GM12892 (cell line): ENCODE measurements around the gene TCF20.

Experiments used
- DNase-seq: peaks from one replicate; pipeline ENCODE4 v3.0.0; 2011; ENCODE audit not compliant: insufficient read length
- FAIRE-seq: peaks from 2 replicates; lab custom pipeline; 2011; peaks lifted over from hg19 to GRCh38; lab: Jason Lieb, UNC
- POLR2A ChIP-seq: IDR thresholded peaks from 2 replicates; pipeline ENCODE4 v1.6.1; 2011; ENCODE audit warnings: low read depth, low read length, control low read depth
- POLR2AphosphoS5 ChIP-seq: IDR thresholded peaks from 2 replicates; pipeline ENCODE4 v1.6.1; 2011; ENCODE audit warnings: low read depth, low read length, control low read depth
- TAF1 ChIP-seq: IDR thresholded peaks from 2 replicates; pipeline ENCODE4 v1.6.1; 2011; ENCODE audit warnings: low read depth, mild to moderate bottlenecking, control low read depth, low read length, borderline replicate concordance

TCF20 gene

GRCh38 chr22:42309865-42310264, 39.4 kb upstream of the TCF20 start:
- DNase-seq (no peak), FAIRE-seq (no peak)
- no peak for TF ChIP-seq POLR2A
- no peak for TF ChIP-seq TAF1
- no peak for TF ChIP-seq POLR2AphosphoS5

GRCh38 chr22:42308892-42309468, 38.5 kb upstream of the TCF20 start:
- FAIRE-seq (no peak), DNase-seq (no peak)
- TF ChIP-seq TAF1: no peak
- TF ChIP-seq POLR2A: no peak
- TF ChIP-seq POLR2AphosphoS5: no peak

- TF ChIP-seq POLR2AphosphoS5: no peak
- TF ChIP-seq POLR2A: no peak
- no peak for TF ChIP-seq TAF1
- DNase-seq: no peak
- FAIRE-seq: no peak
Observed at GRCh38 chr22:42307806-42308563, 37.5 kb upstream of the TCF20 start.

- DNase-seq (no peak), FAIRE-seq (no peak)
- TF ChIP-seq POLR2AphosphoS5 (no peak), TAF1 (no peak), POLR2A (no peak)
Observed at GRCh38 chr22:42306010-42306409, 35.6 kb upstream of the TCF20 start.

GRCh38 chr22:42304324-42304790, 33.9 kb upstream of the TCF20 start:
- TF ChIP-seq TAF1 (no peak), POLR2AphosphoS5 (no peak), POLR2A (no peak)
- DNase-seq (no peak), FAIRE-seq (no peak)

- DNase-seq (no peak), FAIRE-seq (no peak)
- TF ChIP-seq POLR2AphosphoS5 (no peak), TAF1 (no peak), POLR2A (no peak)
Observed at GRCh38 chr22:42303396-42304323, 33.2 kb upstream of the TCF20 start.

GRCh38 chr22:42301742-42302102, 31.3 kb upstream of the TCF20 start:
- TF ChIP-seq POLR2AphosphoS5: no peak
- TF ChIP-seq TAF1: no peak
- TF ChIP-seq POLR2A: no peak
- no peak for DNase-seq

GRCh38 chr22:42301077-42301741, 30.8 kb upstream of the TCF20 start:
- TF ChIP-seq TAF1: no peak
- TF ChIP-seq POLR2A: no peak
- TF ChIP-seq POLR2AphosphoS5: no peak
- no peak for FAIRE-seq
- DNase-seq: no peak

More at GRCh38 chr22:42301742-42302102, 31.3 kb upstream of the TCF20 start:
- no peak for FAIRE-seq

- peak; percentile 66 for DNase-seq
- FAIRE-seq: peak; percentile 89
Observed at GRCh38 chr22:42300259-42301076, 30.0 kb upstream of the TCF20 start.

GRCh38 chr22:42299586-42300258, 29.3 kb upstream of the TCF20 start:
- FAIRE-seq (peak; percentile 38), DNase-seq (no peak)
- TF ChIP-seq POLR2AphosphoS5 (no peak), TAF1 (no peak), POLR2A (no peak)

More at GRCh38 chr22:42300259-42301076, 30.0 kb upstream of the TCF20 start:
- TF ChIP-seq TAF1 (no peak), POLR2A (no peak), POLR2AphosphoS5 (no peak)

- no peak for TF ChIP-seq POLR2AphosphoS5
- TF ChIP-seq POLR2A: no peak
- TF ChIP-seq TAF1: no peak
- DNase-seq (no peak), FAIRE-seq (no peak)
Observed at GRCh38 chr22:42298746-42299145, 28.3 kb upstream of the TCF20 start.
